Measurements from ENCODE around the gene MRPL20. TPM values are rescaled to one million over a fixed set of nuclear protein-coding genes. Genes with fewer than 3 reads are reported as not detected.
"Not testable (repeated sequence)": the region's sequence is repeated elsewhere in the genome, so short reads cannot be mapped to it uniquely, and the experiment has no call there.

MRPL20 gene
- total RNA-seq, 2 donors from 2014 or later = 160 to 218 TPM

- no peaks in the 10 kb centered on the region for H3K9me3 ChIP-seq
- peaks cover 0 to 39% of the 10 kb centered on the region in 2 donors for H3K4me1 ChIP-seq
- peak overlapping the region; percentile 94 to 97 for H3K27ac ChIP-seq
- no peak for TF ChIP-seq CTCF (IDR thresholded peaks at IDR 0.05)
- H3K27me3 ChIP-seq = no peaks in the 10 kb centered on the region
- H3K4me3 ChIP-seq = peak overlapping the region; percentile 97 to 99
- peaks cover 9% of the 10 kb centered on the region for H3K36me3 ChIP-seq
- DNase-seq (ENCODE audit: low spot score) = no peak
Measured at GRCh38 chr1:1373815-1374588, 33.1 kb downstream of the MRPL20 start.

- no peaks in the 10 kb centered on the region for H3K27me3 ChIP-seq
- H3K9me3 ChIP-seq = no peaks in the 10 kb centered on the region
- no peak overlapping the region for H3K4me3 ChIP-seq
- peaks cover 9% of the 10 kb centered on the region for H3K36me3 ChIP-seq
- H3K4me1 ChIP-seq = peaks cover 0 to 39% of the 10 kb centered on the region in 2 donors
- no peak overlapping the region for H3K27ac ChIP-seq
- no peak for TF ChIP-seq CTCF (IDR thresholded peaks at IDR 0.05)
- no peak for DNase-seq (ENCODE audit: low spot score)
Measured at GRCh38 chr1:1373051-1373814, 33.9 kb downstream of the MRPL20 start.

GRCh38 chr1:1371746-1372711, 35.1 kb downstream of the MRPL20 start:
- Histone ChIP-seq H3K9me3 (no peaks in the 10 kb centered on the region), H3K4me3 (peak overlapping the region in 1 of 2 donors; percentile 7), H3K4me1 (peaks cover 0 to 39% of the 10 kb centered on the region in 2 donors), H3K27ac (no peak overlapping the region), H3K27me3 (no peaks in the 10 kb centered on the region), H3K36me3 (peaks cover 9% of the 10 kb centered on the region)
- no peak for DNase-seq (ENCODE audit: low spot score)
- peak; percentile 95 to 98 for TF ChIP-seq CTCF (IDR thresholded peaks at IDR 0.05)

GRCh38 chr1:1371364-1371745, 35.7 kb downstream of the MRPL20 start:
- H3K4me3 ChIP-seq = no peak overlapping the region
- TF ChIP-seq CTCF (IDR thresholded peaks at IDR 0.05) = no peak
- H3K4me1 ChIP-seq = peaks cover 0 to 39% of the 10 kb centered on the region in 2 donors
- no peaks in the 10 kb centered on the region for H3K9me3 ChIP-seq
- H3K27me3 ChIP-seq = no peaks in the 10 kb centered on the region
- no peak for DNase-seq (ENCODE audit: low spot score)
- peaks cover 9% of the 10 kb centered on the region for H3K36me3 ChIP-seq
- no peak overlapping the region for H3K27ac ChIP-seq

- Histone ChIP-seq H3K27me3 (no peaks in the 10 kb centered on the region), H3K36me3 (peaks cover 9% of the 10 kb centered on the region), H3K9me3 (no peaks in the 10 kb centered on the region), H3K27ac (no peak overlapping the region), H3K4me1 (peaks cover 0 to 34% of the 10 kb centered on the region in 2 donors), H3K4me3 (no peak overlapping the region)
- TF ChIP-seq CTCF (IDR thresholded peaks at IDR 0.05) = no peak
- no peak for DNase-seq (ENCODE audit: low spot score)
Measured at GRCh38 chr1:1370771-1371300, 36.3 kb downstream of the MRPL20 start.

- not testable (repeated sequence) for H3K27ac ChIP-seq; H3K4me3 ChIP-seq; H3K36me3 ChIP-seq; H3K27me3 ChIP-seq; H3K9me3 ChIP-seq; DNase-seq (ENCODE audit: low spot score)
- peaks cover 0 to 31% of the 10 kb centered on the region in 2 donors for H3K4me1 ChIP-seq
Measured at GRCh38 chr1:1370094-1370493, 37.0 kb downstream of the MRPL20 start.

Measured in right atrium auricular region (tissue), 2 donors.